Left ventricle myocardium superior (tissue), 1 donor: ENCODE measurements around the gene MEF2A. TPM values are rescaled to one million over a fixed set of nuclear protein-coding genes. Genes with fewer than 3 reads are reported as not detected.
"Not testable (repeated sequence)": the region's sequence is repeated elsewhere in the genome, so short reads cannot be mapped to it uniquely, and the experiment has no call there.

ENCODE experiments used
- ATAC-seq: fragments of 200-7000 bp; cut with Tn5 transposase; one replicate; pipeline ENCODE4 v1.9.1; 2020; ENCODE audit warnings: mild to moderate bottlenecking, moderate library complexity
- DNase-seq: peaks from one replicate; pipeline ENCODE4 v3.0.0-alpha.2; 2020
- intact Hi-C: fragments of 100-400 bp; cut with micrococcal nuclease; formaldehyde crosslinking; loops from one replicate; pipeline ENCODE4 v1.11.0; 2022
- total RNA-seq: library from RNA; stranded (reverse); fragmentation: NEBNext Ultra II Directional; extraction: Animal tissue kit (Norgen Biotek cat#: 25700); gene quantifications from one replicate; pipeline ENCODE4 v1.2.1, GENCODE V29; 2021
- donor health status: DM: no; HTN: yes; CAD: no; lungs with severe emphysema.

MEF2A gene
- total RNA-seq, 1 donor from 2014 or later = 160 TPM

- DNase-seq (no peak), ATAC-seq (no peak)
- intact Hi-C loops = no loop called here
Observed at GRCh38 chr15:99632521-99632920, 66.7 kb downstream of the MEF2A start.

DNA sequence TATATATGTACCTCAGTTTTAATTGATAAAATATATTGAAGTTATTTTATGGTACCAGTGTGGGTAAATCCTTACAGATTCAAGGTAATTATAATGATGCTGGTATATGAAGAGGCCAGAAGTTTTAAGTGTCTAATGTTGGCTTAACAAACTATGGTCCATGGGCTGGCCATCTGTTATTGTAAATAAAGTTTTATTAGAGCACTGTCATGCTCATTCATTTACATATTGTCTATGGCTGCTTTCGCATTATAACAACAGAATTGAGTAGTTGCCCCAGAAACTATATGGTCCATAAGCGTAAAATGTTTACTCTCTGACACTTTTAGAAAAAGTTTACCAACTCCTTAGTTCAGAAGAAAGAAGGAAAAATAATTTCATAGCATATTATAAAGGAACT is 67.9 kb downstream of the MEF2A start:
- intact Hi-C loops = no loop called here
- DNase-seq (no peak), ATAC-seq (no peak)

GRCh38 chr15:99634576-99634975 is 68.8 kb downstream of the MEF2A start:
- peak; percentile 48 for ATAC-seq
- intact Hi-C loops = no loop called here
- DNase-seq = no peak

- DNase-seq (no peak), ATAC-seq (no peak)
- intact Hi-C loops = no loop called here
Observed at GRCh38 chr15:99635145-99635544, 69.4 kb downstream of the MEF2A start.

DNA sequence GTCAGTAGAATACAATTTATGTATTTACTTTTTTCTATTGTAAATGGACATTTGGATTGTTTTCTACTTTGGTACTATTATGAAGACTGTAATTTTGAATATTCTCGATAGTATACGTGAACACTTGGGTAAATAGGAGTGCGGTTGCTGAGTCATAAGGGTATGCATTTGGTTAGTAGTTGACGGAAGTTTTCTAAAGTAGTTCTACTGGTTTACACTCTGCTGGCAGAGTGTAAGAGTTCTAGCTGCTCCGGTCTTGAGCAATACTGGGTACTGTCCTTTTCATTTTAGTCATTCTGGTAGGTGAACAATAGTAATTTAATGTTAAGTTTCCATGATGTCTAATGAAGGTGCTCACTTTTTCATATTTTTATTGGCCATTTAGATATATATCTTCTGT is 70.0 kb downstream of the MEF2A start:
- no peak for DNase-seq
- ATAC-seq = peak; percentile 22
- intact Hi-C loops = no loop called here

- DNase-seq (no peak), ATAC-seq (peak; percentile 69)
- intact Hi-C loops = no loop called here
Observed at GRCh38 chr15:99644913-99645542, 79.2 kb downstream of the MEF2A start.

- ATAC-seq (peak; percentile 13), DNase-seq (no peak)
- intact Hi-C loops = no loop called here
Observed at GRCh38 chr15:99645543-99645935, 79.8 kb downstream of the MEF2A start.

GRCh38 chr15:99645951-99646350 is 80.2 kb downstream of the MEF2A start:
- intact Hi-C loops = no loop called here
- ATAC-seq (no peak), DNase-seq (no peak)

DNA sequence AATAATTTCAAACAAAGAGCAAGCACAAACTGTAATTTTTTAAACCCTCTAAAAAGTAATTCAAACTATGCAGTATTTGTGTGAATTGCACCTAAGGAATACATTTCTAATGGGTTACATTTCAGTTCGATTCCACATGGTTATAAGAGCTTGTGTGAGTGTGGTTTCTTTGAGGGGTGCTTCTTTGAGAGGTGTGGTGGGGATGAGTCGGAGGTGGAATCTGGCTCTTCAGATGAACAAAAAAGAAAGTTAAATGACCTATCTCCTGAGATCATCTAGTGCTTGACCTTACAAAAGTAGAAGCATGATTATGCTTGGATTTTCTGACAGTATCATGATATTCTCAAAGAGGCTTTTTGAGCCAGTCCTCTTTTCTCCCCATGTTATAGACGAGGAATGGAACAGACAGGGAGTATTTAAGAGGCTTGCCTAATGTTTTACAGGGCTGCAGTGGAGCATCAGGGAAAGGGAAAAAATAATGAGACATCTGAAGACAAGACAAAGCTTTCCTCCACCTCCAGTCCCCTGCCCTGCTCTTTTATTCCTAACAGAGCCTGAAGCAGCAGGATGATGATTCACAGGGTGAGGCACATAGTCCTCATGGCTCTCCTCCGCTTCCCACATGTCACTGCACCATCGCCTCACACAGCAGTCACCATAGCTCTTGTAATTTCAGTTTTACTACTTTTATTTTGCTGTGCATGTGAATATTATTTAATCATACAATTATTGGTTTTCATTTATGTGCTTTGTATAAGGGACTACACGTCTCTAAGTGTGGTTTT is 85.4 kb downstream of the MEF2A start:
- ATAC-seq = no peak
- intact Hi-C loops = no loop called here
- no peak for DNase-seq

GRCh38 chr15:99656205-99656604 is 90.4 kb downstream of the MEF2A start:
- intact Hi-C loops = no loop called here
- DNase-seq (no peak), ATAC-seq (no peak)

- intact Hi-C loops = no loop called here
- ATAC-seq (no peak), DNase-seq (no peak)
Observed at GRCh38 chr15:99657996-99658395, 92.2 kb downstream of the MEF2A start.

DNA sequence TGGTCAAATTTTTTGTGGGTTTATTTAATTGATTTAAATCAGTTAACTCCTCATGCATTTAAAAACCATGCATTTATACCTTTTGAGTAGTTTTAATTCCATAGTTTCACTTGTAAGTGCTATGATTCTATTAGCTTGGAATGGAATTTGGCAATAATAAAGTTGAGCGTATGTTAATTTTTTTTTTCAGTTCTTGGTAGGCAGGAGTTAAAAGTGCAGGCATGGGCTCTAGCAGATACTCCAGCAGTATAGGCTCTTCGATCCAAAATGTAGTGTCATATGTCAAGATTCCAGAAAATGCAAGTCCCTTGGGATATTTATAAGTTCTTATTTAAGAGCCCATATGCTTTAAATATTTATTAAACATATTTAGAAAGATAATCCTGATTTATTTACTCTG is 97.1 kb downstream of the MEF2A start:
- ATAC-seq (no peak), DNase-seq (no peak)
- intact Hi-C loops = no loop called here

DNA sequence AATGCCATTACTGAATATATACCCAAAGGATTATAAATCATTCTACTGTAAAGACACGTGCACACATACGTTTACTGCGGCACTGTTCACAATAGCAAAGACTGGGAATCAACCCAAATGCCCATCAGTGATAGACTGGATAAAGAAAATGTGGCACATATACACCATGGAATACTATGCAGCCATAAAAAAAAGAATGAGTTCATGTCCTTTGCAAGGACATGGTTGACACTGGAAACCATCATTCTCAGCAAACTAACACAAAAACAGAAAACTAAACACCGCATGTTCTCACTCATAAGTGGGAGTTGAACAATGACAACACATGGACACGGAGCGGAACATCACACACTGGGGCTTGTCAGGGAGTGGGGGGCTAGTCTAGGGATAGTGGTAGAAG is 100.3 kb downstream of the MEF2A start:
- DNase-seq, intact Hi-C loops, ATAC-seq: not testable (repeated sequence)

GRCh38 chr15:99668533-99669182 is 102.9 kb downstream of the MEF2A start:
- DNase-seq = no peak
- intact Hi-C loops = no loop called here
- ATAC-seq = peak; percentile 76

DNA sequence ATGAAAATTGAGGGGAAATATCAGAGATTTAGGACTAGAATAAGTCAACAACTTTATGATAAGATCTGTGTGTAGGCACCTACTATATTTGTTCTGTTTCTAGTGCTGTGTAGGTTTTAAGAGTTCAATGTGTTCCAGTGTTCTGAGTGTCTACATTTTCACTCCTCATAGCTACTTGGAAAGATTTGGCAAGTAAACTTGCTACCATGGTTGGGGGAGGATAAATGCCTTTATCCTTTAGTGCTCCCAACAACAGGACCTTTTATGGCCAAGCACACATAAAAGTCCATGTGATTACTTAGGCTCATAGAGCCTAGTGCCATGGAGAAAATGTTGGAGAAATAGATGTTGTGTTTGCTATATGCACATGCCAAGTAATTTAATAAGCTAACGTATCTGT is 103.5 kb downstream of the MEF2A start:
- ATAC-seq (peak; percentile 89), DNase-seq (no peak)
- intact Hi-C loops = no loop called here

DNA sequence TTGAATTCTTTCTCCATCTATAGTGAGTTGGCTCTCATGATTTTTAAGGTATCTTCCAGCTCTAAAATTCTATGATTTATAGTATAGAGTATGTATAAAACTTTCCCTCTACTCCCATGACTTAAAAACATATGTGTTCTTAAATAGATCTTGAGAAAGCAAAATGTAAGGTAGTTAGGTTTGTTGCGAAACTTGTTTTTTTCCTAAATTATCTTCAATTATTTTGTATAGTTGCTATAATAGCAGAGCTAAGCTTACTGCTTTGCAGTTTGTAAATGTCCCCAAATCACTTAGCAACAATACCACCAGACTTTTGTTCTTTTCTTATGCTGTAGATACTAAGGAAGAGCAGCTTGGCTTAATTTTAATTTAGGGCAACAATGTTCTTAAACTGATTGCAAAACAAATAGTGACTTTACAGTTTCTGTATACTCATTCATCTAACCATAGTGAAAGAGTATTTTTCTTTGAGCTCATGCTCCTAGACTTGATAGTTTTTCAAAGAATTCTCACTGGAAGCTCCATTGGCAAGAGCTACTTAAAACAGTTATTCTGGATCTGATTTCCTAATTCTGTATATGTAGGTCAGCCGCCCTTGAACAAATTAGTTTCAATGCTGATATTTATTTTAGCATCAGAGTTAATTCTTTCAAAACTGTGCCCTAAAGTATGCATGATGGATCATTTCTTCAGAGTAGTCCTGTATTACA is 106.3 kb downstream of the MEF2A start:
- ATAC-seq = no peak
- intact Hi-C loops = no loop called here
- no peak for DNase-seq

DNA sequence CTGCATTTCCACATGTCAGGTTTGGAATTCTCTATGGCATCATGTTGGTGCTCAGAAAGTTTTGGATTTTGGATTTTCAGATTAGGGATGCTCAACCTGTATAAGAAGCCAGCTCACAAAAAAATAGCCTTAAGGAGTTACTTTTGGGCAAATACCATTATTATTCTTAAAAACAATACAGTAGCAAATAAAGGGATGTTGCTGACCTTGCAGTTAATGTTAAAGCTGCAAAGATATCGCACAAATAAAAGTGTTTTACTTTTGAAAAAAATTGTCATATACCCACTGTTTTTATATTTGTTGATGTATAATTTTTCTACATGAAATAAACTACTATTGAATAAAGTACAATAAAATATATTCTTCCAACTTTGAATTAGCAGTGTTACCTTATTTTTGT is 107.3 kb downstream of the MEF2A start:
- intact Hi-C loops = no loop called here
- ATAC-seq = no peak
- no peak for DNase-seq

DNA sequence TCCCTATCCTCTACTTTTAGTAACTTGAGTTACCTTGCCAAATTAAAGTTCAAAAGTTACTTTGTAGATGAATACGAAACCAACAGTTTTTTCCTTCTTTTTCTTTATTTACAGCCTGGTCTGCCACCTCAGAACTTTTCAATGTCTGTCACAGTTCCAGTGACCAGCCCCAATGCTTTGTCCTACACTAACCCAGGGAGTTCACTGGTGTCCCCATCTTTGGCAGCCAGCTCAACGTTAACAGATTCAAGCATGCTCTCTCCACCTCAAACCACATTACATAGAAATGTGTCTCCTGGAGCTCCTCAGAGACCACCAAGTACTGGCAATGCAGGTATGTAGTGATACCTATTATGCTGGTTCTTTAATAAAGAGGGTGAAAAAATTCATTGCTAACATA is 108.5 kb downstream of the MEF2A start:
- no peak for DNase-seq
- intact Hi-C loops = no loop called here
- peak; percentile 54 for ATAC-seq

DNA sequence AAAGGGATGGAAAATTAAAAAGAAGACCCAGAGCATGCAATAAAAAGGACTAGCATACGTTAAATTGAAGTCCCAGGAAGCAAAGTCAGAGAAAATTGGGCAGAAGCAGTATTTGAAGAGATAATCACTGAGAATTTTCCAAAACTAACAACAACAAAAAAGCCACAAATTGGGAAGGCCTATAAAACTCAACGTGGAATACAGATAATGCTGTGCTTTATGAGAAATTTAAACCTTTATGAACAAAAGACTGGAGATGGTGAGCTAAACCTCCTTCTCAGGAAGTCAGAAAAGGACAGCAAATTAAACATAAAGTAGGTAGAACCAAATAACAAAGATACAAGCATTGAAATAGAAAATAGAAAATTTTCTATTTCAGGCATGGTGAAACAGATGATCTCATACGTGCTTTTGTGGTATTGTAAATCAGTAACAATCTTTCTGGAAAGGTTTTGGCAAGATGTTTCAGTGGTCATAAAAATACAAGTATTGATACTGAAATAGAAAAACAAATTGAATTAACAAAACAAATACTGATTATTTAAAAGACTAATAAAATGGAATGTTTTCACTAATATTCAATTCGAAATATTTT is 111.9 kb downstream of the MEF2A start:
- intact Hi-C loops = no loop called here
- ATAC-seq (no peak), DNase-seq (no peak)

DNA sequence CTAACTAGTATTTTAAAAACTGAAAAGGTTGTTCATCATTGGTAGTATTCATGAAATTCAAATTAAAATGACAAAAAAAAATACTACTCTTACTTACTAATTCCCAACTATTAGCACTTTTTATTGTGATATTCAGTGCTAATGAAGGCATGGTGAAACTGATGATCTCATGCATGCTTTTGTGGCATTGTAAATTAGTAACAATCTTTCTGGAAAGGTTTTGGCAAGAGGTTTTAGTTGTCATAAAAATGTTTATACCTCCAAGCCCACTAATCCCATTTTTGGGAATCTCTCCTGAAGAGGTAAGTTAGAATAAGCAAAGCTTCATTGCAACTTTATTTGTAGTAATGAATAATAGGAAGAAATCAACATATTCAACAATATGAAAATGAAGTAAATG is 114.5 kb downstream of the MEF2A start:
- no peak for ATAC-seq
- DNase-seq = no peak
- intact Hi-C loops = no loop called here
